Smooth muscle cell (in vitro differentiated cells): ENCODE data around the gene HMX1. TPM values are rescaled to one million over a fixed set of nuclear protein-coding genes. Genes with fewer than 3 reads are reported as not detected.

Experiments
- DNase-seq: peaks from one replicate; lab custom pipeline; 2025; ENCODE audit not compliant: unreplicated experiment; lab: John Stamatoyannopoulos, UW
- H2AFZ ChIP-seq: fragments of 200-600 bp; sonication (generic); 2 replicates; pipeline ENCODE4 v1.6.0; 2016; ENCODE audit warnings: antibody characterized with exemption, low read depth, mild to moderate bottlenecking
- H3F3A ChIP-seq: fragments of 200-600 bp; sonication (generic); 2 replicates; pipeline ENCODE4 v1.6.0; 2017; ENCODE audit warnings: antibody characterized with exemption, low read depth
- H3K27ac ChIP-seq: fragments of 200-600 bp; sonication (generic); 2 replicates; pipeline ENCODE4 v1.5.1; 2016; ENCODE audit warnings: low read depth, mild to moderate bottlenecking
- H3K27me3 ChIP-seq: fragments of 200-600 bp; sonication (generic); 2 replicates; pipeline ENCODE4 v1.6.1; 2016; ENCODE audit warnings: low read depth, mild to moderate bottlenecking
- H3K36me3 ChIP-seq: fragments of 200-600 bp; sonication (generic); 2 replicates; pipeline ENCODE4 v1.5.1; 2016; ENCODE audit warnings: low read depth
- H3K4me1 ChIP-seq: fragments of 200-600 bp; sonication (generic); 2 replicates; pipeline ENCODE4 v1.5.1; 2016; ENCODE audit warnings: low read depth
- H3K4me2 ChIP-seq: fragments of 200-600 bp; sonication (generic); 2 replicates; pipeline ENCODE4 v1.6.0; 2016; ENCODE audit warnings: mild to moderate bottlenecking
- H3K4me3 ChIP-seq: fragments of 200-600 bp; sonication (generic); 2 replicates; pipeline ENCODE4 v1.5.1; 2016; ENCODE audit warnings: mild to moderate bottlenecking
- H3K79me2 ChIP-seq: fragments of 200-600 bp; sonication (generic); 2 replicates; pipeline ENCODE4 v1.6.0; 2016; ENCODE audit warnings: low read depth, mild to moderate bottlenecking
- H3K9ac ChIP-seq: fragments of 200-600 bp; sonication (generic); 2 replicates; pipeline ENCODE4 v1.6.0; 2016; ENCODE audit warnings: low read depth
- H3K9me3 ChIP-seq: fragments of 200-600 bp; sonication (generic); replicated peaks from 2 replicates; pipeline ENCODE4 v1.5.1; 2016; ENCODE audit warnings: low read depth
- H4K20me1 ChIP-seq: fragments of 200-600 bp; sonication (generic); 2 replicates; pipeline ENCODE4 v1.6.0; 2016; ENCODE audit warnings: low read depth
- WGBS: methylation state at CpG from one replicate; pipeline ENCODE4 v1.1.7; 2016; ENCODE audit warnings: low lambda C conversion rate; 5-methylcytosine and 5-hydroxymethylcytosine counted together
- polyA plus RNA-seq: library from polyadenylated mRNA; unstranded; fragments of >200 nt; fragmentation: Nextera tagmentation; extraction: Ambion mirVana; gene quantifications from 2 replicates; pipeline ENCODE4 v1.2.1, GENCODE V29; 2016
- total RNA-seq: library from RNA; depleted of rRNA; stranded (reverse); fragments of >200 nt; gene quantifications from 2 replicates; pipeline ENCODE4 v1.2.3, GENCODE V29; 2014
- TF ChIP-seq, protein P1 (sequence below): fragments of 200-600 bp; sonication (generic); IDR thresholded peaks from 2 replicates; pipeline ENCODE4 v1.5.1; 2017; ENCODE audit warnings: borderline replicate concordance, mild to moderate bottlenecking, antibody characterized with exemption; ENCODE audit not compliant: insufficient read depth, poor library complexity, severe bottlenecking

The HMX1 gene
- total and polyA plus RNA-seq, 2 experiments from 2014 or later = not detected

DNA sequence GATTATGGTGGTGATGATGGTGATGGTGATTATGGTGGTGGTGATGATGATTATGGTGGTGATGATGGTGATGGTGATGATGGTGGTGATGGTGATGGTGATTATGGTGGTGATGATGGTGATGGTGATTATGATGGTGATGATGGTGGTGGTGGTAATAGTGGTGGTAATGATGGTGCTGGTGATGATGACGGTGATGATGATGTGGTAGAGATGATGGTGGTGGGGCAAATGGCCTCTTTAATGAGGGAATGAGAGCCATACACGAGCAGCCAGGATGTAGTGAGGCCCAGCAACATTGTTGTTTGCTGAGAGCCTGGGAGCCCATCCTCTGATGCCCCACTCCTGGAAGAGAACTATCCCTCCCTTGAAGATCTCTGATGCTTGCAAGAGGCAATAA lies 29.0 kb downstream of the HMX1 start:
- Histone ChIP-seq H3K4me3 (no peak overlapping the region), H3K27ac (no peak overlapping the region), H3K9me3 (no peaks in the 10 kb centered on the region), H3F3A (no peaks in the 10 kb centered on the region), H2AFZ (no peak overlapping the region), H3K27me3 (peaks cover under 1% of the 10 kb centered on the region), H3K4me2 (no peak overlapping the region), H3K36me3 (no peaks in the 10 kb centered on the region), H3K9ac (no peak overlapping the region), H3K79me2 (no peaks in the 10 kb centered on the region), H4K20me1 (no peaks in the 10 kb centered on the region), H3K4me1 (no peaks in the 10 kb centered on the region)
- DNase-seq = no peak
- WGBS = 44% methylated on average over 2 of the region's 2 CpGs
- TF ChIP-seq, protein P1, sequence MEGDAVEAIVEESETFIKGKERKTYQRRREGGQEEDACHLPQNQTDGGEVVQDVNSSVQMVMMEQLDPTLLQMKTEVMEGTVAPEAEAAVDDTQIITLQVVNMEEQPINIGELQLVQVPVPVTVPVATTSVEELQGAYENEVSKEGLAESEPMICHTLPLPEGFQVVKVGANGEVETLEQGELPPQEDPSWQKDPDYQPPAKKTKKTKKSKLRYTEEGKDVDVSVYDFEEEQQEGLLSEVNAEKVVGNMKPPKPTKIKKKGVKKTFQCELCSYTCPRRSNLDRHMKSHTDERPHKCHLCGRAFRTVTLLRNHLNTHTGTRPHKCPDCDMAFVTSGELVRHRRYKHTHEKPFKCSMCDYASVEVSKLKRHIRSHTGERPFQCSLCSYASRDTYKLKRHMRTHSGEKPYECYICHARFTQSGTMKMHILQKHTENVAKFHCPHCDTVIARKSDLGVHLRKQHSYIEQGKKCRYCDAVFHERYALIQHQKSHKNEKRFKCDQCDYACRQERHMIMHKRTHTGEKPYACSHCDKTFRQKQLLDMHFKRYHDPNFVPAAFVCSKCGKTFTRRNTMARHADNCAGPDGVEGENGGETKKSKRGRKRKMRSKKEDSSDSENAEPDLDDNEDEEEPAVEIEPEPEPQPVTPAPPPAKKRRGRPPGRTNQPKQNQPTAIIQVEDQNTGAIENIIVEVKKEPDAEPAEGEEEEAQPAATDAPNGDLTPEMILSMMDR = no peak

DNA sequence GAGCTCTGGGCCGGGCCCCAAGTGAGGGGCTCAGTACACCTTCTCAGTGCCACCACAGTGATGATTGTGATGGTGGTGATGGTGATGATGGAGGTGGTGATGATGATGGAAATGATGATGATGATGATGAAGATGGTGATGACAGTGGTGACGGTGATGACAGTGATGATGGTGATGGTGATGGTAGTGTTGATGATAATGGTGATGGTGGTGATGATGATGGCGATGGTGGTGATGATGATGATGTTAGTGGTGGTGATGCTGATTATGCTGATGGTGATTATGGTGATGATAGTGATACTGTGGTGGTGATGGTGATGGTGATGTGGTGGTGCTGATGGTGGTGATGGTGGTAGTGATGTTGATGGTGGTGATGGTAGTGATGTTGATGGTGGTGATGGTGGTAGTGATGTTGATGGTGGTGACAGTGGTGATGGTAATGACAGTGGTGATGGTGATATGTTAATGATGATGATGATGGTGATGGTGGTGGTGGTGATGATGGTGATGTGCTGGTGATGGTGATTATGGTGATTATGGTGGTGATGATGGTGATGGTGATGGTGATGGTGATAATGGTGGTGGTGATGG lies 29.9 kb downstream of the HMX1 start:
- 98% methylated on average over 3 of the region's 3 CpGs for WGBS
- TF ChIP-seq, protein P1 = no peak

DNA sequence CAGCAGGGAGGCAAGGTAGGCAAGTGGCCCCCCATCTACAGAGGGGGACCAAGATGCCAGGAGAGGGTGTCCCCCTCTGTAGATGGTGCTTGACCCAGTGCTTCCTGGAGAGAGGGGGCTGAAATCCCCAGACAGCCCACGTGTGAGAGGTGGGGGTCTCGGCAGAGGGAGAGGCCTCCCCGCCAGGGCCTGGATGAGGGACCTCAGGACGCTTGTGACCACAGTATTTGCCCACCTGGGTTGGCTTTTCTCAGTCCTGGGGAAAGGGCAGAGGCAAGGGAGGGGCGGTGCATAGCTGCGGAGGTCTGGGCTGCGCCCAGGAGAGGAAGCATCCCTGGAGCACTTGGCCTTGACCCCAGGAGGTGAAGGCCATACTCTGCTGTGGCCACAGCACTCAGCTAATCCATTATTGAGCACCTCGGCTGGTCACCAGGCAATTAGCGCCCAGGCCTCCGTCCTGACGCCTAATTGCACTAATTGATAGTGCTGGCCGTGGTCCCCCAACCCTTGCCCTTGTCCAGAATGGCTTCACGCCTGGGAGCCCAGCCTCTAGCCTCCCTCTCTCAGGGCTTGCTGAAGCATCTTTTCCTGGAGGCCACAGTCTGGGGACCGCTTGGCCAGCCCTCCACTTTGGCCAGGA lies 30.7 kb downstream of the HMX1 start:
- Histone ChIP-seq H3K36me3 (no peaks in the 10 kb centered on the region), H3K4me2 (no peak overlapping the region), H3F3A (no peaks in the 10 kb centered on the region), H2AFZ (no peak overlapping the region), H3K27me3 (no peaks in the 10 kb centered on the region), H3K4me1 (peaks cover 5% of the 10 kb centered on the region), H3K4me3 (no peak overlapping the region), H3K9ac (no peak overlapping the region), H3K9me3 (no peaks in the 10 kb centered on the region), H3K27ac (no peak overlapping the region), H4K20me1 (no peaks in the 10 kb centered on the region), H3K79me2 (no peaks in the 10 kb centered on the region)
- no peak for DNase-seq
- WGBS = 89% methylated on average over 14 of the region's 14 CpGs
- TF ChIP-seq, protein P1 = no peak

More for the DNA sequence above, 29.9 kb downstream of the HMX1 start:
- Histone ChIP-seq H3K9me3 (no peaks in the 10 kb centered on the region), H3K27me3 (no peaks in the 10 kb centered on the region), H3K4me2 (no peak overlapping the region), H3K36me3 (no peaks in the 10 kb centered on the region), H3F3A (no peaks in the 10 kb centered on the region), H3K9ac (no peak overlapping the region), H3K4me1 (peaks cover 3% of the 10 kb centered on the region), H4K20me1 (no peaks in the 10 kb centered on the region), H3K27ac (no peak overlapping the region), H3K4me3 (no peak overlapping the region), H2AFZ (no peak overlapping the region), H3K79me2 (no peaks in the 10 kb centered on the region)
- DNase-seq = no peak
